ENCODE results near the gene MASP2. TPM values are rescaled to one million over a fixed set of nuclear protein-coding genes. Genes with fewer than 3 reads are reported as not detected.
"Not testable (repeated sequence)": the region's sequence is repeated elsewhere in the genome, so short reads cannot be mapped to it uniquely, and the experiment has no call there.

MASP2 gene
- total RNA-seq, 4 donors from 2014 or later = 0.19 TPM; not detected in 3

- no peak for TF ChIP-seq CTCF (IDR thresholded peaks at IDR 0.05)
- DNase-seq (ENCODE audit: low spot score) (no peak), ATAC-seq (ENCODE audit: low FRiP score) (no peak)
Observed at GRCh38 chr1:11000526-11000925, 46.5 kb downstream of the MASP2 start.

- ATAC-seq (ENCODE audit: low FRiP score) (no peak), DNase-seq (ENCODE audit: low spot score) (no peak)
- TF ChIP-seq CTCF (IDR thresholded peaks at IDR 0.05) = no peak
Observed at GRCh38 chr1:10996100-10996499, 50.9 kb downstream of the MASP2 start.

GRCh38 chr1:10992864-10993263 is 54.2 kb downstream of the MASP2 start:
- ATAC-seq (ENCODE audit: low FRiP score) (no peak), DNase-seq (ENCODE audit: low spot score) (no peak)

GRCh38 chr1:10992004-10992403 is 55.0 kb downstream of the MASP2 start:
- not testable (repeated sequence) for DNase-seq (ENCODE audit: low spot score); ATAC-seq (ENCODE audit: low FRiP score)

More at GRCh38 chr1:10992864-10993263, 54.2 kb downstream of the MASP2 start:
- TF ChIP-seq CTCF (IDR thresholded peaks at IDR 0.05) = no peak

- no peak for ATAC-seq (ENCODE audit: low FRiP score)
- no peak for TF ChIP-seq CTCF (IDR thresholded peaks at IDR 0.05)
- no peak for DNase-seq (ENCODE audit: low spot score)
Observed at GRCh38 chr1:10990828-10991227, 56.2 kb downstream of the MASP2 start.

GRCh38 chr1:10989920-10990516 is 57.0 kb downstream of the MASP2 start:
- not testable (repeated sequence) for ATAC-seq (ENCODE audit: low FRiP score); DNase-seq (ENCODE audit: low spot score)

- DNase-seq (ENCODE audit: low spot score) (no peak), ATAC-seq (ENCODE audit: low FRiP score) (no peak)
- TF ChIP-seq CTCF (IDR thresholded peaks at IDR 0.05) = no peak
Observed at GRCh38 chr1:10989095-10989494, 57.9 kb downstream of the MASP2 start.

- TF ChIP-seq CTCF (IDR thresholded peaks at IDR 0.05) = no peak
- no peak for ATAC-seq (ENCODE audit: low FRiP score)
- DNase-seq (ENCODE audit: low spot score) = no peak
Observed at GRCh38 chr1:10987840-10988417, 59.1 kb downstream of the MASP2 start.
